Omental fat pad (tissue), 4 donors: ENCODE data around the gene FSCN2. TPM values are rescaled to one million over a fixed set of nuclear protein-coding genes. Genes with fewer than 3 reads are reported as not detected.

Experiments
- ATAC-seq: fragments of 150-250 bp; one replicate; pipeline ENCODE4 v1.9.1; 2016; ENCODE audit warnings: mild to moderate bottlenecking, moderate library complexity; ENCODE audit not compliant: low FRiP score
- DNase-seq: peaks from one replicate; pipeline ENCODE4 v3.0.0-alpha.2; 2019; ENCODE audit warnings: low spot score
- total RNA-seq, 4 donors: library from RNA; depleted of rRNA; stranded (reverse); fragments of >200 nt; gene quantifications; one replicate each; pipeline ENCODE4 v1.1.0, GENCODE V29; 2016
- TF ChIP-seq, protein P1 (sequence below), 3 donors: fragments of 450-650 bp; IDR thresholded peaks; one replicate each; pipeline ENCODE4 v1.5.1; 2016 to 2017; ENCODE audit warnings: antibody characterized with exemption in 3 of 3, mild to moderate bottlenecking in 3 of 3, moderate library complexity in 2 of 3

The FSCN2 gene
- total RNA-seq, 4 donors from 2014 or later: 0.31 to 0.95 (median 0.36) TPM; not detected in 1

DNA sequence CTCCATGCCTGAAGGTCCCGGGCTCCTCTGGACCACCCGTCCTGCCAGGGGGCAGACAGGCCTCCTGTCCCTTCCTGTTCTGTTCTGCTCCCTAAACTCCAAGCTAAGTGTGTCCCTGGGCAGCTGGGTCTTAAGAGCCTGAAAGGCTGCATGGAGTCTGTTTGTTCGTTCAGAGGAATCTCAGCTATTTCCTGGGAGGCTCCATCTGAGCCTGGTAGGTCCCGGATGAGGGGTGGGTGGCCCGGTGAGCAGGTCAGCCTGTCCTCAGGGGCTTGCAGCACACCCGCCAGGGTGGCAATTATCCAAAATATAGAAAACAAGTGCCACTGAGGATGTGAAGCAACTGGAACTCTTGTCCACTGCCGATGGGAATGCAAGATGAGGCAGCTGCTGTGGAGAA, 28.1 kb upstream of the FSCN2 start:
- TF ChIP-seq, protein P1, sequence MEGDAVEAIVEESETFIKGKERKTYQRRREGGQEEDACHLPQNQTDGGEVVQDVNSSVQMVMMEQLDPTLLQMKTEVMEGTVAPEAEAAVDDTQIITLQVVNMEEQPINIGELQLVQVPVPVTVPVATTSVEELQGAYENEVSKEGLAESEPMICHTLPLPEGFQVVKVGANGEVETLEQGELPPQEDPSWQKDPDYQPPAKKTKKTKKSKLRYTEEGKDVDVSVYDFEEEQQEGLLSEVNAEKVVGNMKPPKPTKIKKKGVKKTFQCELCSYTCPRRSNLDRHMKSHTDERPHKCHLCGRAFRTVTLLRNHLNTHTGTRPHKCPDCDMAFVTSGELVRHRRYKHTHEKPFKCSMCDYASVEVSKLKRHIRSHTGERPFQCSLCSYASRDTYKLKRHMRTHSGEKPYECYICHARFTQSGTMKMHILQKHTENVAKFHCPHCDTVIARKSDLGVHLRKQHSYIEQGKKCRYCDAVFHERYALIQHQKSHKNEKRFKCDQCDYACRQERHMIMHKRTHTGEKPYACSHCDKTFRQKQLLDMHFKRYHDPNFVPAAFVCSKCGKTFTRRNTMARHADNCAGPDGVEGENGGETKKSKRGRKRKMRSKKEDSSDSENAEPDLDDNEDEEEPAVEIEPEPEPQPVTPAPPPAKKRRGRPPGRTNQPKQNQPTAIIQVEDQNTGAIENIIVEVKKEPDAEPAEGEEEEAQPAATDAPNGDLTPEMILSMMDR (IDR thresholded peaks at IDR 0.05): no peak
- DNase-seq: no peak
- ATAC-seq: no peak

DNA sequence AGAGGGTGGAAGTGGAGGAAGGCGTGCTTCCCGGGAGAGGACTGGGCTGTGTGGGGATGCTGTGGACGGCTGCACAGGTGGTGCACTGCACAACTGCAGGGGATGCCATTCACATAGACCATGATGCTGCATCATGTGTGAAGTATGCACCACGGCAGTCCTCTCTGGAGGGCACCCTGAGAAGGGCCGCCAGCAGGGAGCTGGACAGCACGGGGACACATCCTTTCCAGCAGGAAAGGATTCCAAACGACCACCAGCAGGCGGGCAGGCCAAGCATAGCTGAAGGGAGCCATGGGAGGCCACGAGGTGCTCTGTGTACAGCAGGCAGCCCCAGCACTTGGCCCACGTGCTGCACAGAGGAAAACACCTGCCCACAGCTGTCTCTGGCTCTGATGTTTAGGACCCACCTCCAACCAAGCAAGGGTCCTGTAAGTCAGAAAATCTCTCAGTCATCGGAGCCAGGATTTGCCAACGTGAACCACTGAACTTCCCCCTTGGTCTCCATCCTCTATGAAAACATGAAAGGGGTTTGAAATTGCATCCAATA, 25.6 kb upstream of the FSCN2 start:
- TF ChIP-seq, protein P1 (IDR thresholded peaks at IDR 0.05): no peak

DNA sequence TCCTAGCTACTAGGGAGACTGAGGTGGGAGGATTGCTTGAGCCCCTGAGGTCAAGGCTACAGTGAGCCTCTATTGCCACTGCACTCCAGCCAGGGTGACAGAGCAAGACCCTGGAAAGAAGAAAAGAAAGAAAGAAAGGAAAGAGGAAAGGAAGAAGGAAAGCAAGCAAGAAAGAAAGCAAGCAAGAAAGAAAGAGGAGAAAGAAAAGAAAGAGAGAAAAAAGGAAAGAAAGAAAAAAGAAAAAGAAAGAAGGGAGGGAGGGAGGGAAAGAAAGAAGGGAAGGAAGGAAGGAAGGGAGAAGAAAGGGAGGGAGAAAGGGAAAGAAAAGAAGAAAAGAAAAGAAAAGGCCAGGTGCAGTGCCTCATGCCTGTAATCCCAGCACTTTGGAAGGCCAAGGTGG, 24.6 kb upstream of the FSCN2 start:
- ATAC-seq: no peak
- TF ChIP-seq, protein P1 (IDR thresholded peaks at IDR 0.05): no peak

More for the DNA sequence above, 25.6 kb upstream of the FSCN2 start:
- no peak for ATAC-seq
- no peak for DNase-seq

DNA sequence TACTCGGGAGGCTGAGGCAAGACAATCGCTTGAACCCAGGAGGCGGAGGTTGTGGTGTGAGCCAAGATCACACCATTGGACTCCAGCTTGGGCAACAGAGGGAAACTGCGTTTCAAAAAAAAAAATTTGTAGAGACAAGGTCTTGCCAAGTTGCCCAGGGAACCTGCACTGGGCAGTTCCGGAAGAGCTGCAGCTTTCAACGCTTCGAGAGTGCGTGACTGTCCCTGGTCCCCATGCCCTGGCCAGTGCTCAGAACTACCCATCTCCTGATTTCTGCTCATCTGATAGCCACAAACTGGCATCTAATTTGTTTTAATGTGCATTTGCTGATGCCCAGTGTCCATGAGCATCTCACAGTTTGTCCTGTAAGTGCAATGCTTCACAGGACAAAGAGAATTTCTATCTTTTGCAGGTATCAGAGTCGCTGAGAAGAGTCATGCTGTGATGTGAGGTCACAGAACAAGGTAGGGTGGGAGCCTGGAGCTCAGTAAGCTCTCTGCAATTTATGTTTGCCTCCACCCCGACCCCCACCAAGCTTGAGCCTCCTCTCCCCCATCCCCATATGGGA, 19.5 kb upstream of the FSCN2 start:
- no peak for DNase-seq
- TF ChIP-seq, protein P1 (IDR thresholded peaks at IDR 0.05): no peak
- no peak for ATAC-seq

More for the DNA sequence above, 24.6 kb upstream of the FSCN2 start:
- DNase-seq: no peak

DNA sequence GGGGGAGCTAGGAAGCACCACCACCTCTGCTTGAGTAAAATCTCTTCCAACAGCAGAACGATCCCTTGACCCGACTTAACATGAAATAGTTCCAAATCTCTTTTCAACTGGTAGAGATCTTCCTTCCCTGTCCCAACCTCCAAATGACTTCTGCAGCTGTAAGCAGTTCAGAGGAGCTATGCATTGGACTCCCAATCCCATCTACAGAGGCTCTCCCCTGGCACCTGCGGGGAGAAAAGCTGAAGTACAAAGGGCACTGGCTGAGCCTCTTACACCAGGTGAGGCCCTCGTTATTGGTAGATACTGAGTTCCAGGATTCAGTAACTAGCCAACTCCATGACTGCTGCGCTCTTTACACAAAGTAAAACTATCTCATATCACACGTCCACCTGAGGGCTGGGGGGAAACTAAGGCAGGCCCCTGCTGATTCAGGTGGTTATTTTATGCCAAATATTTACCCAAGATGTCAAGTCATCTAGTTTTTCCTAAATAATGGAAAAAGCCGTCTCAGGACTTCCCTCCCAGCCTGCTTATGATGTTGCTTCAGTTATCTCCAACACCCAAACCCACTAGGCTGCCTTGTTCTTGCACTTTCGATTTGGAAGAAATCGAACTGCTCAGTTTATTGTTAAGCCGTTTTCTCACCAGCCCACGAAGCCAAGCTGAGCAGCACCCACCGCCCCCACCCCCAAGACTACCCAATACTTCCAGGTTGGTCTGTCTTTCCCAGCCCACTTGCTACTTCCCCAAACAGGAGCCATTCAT, 18.8 kb upstream of the FSCN2 start:
- ATAC-seq (no peak), DNase-seq (no peak)
- TF ChIP-seq, protein P1 (IDR thresholded peaks at IDR 0.05): no peak

DNA sequence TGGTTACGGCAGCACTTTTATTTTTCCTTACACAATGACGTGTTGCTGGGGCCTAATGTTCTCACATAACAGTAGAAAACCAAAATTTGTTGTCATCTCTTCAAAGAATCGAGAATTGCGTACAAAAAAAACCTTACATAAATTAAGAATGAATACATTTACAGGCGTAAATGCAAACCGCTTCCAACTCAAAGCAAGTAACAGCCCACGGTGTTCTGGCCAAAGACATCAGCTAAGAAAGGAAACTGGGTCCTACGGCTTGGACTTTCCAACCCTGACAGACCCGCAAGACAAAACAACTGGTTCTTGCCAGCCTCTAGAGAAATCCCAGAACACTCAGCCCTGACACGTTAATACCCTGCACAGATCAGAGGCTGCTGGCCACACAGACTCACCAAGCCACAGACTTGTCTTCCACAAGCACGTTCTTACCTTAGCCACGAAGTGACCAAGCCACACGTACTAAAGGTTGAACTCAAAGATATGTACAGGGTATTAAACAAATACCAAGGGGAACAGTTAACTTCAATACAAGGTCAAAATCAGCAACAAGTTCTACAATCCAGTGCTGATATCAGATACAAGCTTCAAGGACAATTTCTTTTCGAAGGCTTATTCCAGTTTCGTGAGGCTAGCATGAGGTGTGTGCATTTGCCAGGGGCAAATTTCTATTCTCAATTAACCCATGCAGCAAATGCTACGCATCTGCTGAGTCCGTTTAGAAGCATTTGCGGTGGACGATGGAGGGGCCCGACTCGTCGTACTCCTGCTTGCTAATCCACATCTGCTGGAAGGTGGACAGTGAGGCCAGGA, 18.0 kb upstream of the FSCN2 start:
- ATAC-seq (no peak), DNase-seq (no peak)
- TF ChIP-seq, protein P1 (IDR thresholded peaks at IDR 0.05): no peak
